ENCODE data around the gene MAST4.

Gene MAST4

GRCh38 chr5:66906021-66906420, 309.8 kb downstream of the MAST4 start:
- DNase-seq (ENCODE audit: low read depth), result no peak

DNA sequence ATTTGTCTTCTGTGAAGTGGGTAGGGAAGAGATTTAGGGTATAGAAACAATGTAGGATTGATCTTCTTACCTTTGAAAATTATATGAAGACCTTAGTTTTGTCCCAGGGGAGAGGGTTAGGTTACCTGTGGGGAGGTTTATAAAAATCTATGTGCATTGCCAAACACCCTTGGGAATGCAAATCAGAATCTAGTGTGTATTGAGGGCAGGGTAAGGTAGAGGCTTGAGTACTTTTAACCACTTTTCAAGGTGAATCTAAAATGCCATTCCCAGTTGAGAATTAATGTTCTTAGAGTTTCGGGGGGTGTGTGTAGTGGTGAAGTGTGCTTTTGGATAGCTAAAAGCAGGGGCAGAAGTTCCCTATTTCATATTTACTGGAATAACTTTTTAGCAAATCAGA, 312.0 kb downstream of the MAST4 start:
- DNase-seq (ENCODE audit: low read depth), result no peak

DNA sequence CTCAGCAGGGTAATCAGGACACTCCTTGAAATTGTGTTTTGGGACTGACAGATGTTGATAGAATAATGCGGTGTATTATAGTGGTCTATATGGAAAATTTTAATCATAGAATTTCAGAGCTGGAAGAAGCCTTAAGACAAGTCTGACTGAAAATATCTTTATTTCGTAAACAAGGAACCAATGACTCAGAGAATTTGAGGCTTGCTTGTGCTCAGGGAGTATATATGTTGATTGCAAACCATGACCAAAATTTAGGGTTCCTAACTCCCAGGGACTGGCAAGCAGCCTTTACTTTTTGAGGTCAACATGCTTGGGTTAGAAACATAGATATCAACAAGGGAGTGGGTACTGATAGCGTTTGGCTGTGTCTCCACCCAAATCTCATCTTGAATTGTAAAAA, 313.2 kb downstream of the MAST4 start:
- DNase-seq (ENCODE audit: low read depth), result no peak

DNA sequence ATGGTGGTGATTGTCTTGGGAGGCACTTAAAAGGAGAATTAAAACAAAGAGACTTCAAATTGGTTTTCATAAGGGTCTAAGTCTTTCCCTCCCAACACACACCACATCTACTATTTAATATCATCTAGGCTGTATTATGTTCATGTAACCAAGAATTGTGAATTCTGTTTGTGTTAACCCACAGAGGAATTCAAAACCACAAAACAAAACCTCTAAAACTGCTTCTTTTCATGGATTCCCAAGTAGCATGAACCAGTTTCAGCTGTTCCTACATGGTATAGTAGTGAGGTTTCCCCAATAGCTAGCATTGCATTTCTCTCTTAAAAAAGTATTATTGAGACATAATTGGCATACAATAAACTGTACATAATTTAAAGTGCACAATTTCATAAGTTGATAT, 316.6 kb downstream of the MAST4 start:
- DNase-seq (ENCODE audit: low read depth), result no peak

GRCh38 chr5:66915531-66915930, 319.3 kb downstream of the MAST4 start:
- no peak for DNase-seq (ENCODE audit: low read depth)

GRCh38 chr5:66922881-66923280, 326.7 kb downstream of the MAST4 start:
- no peak for DNase-seq (ENCODE audit: low read depth)

DNA sequence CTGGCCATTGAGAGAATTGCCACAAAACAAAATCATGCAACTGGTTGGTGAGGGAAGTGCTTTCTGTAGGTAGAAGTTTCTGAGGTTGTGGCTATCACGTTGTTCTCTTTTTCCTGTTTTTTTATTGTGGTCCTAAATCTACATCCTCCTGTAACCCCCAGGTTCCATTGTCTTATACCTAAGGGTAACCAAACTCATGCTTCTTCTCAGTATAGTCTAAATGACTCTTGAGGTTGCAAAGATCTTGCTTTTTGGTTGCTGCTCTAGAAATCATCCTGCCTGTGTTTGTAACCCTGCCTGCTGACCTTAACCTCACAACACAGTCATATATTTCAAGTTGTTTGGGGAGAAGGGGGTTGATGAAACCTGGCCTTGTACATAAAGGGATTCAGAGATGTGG, 327.3 kb downstream of the MAST4 start:
- DNase-seq (ENCODE audit: low read depth), result no peak

GRCh38 chr5:66923922-66924321, 327.7 kb downstream of the MAST4 start:
- DNase-seq (ENCODE audit: low read depth), result no peak

DNA sequence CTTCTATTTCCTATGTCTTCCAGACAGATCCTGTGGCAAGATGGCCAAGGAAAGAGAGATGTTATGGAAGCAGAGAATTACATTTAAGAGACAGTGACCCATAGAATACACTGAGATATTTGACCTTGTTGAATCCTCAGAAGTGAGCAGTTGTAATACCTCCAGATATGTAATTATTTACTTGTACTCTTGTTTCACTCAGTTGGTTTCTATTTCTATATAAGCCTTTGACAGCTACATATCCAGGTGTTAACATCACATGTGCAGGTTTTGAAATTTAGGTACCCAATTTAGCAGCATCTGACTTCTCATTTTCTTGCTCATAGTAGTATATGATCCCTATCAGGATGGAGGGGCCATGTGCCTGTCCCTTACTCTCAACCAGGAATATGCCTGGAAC, 330.9 kb downstream of the MAST4 start:
- DNase-seq (ENCODE audit: low read depth), result no peak

DNA sequence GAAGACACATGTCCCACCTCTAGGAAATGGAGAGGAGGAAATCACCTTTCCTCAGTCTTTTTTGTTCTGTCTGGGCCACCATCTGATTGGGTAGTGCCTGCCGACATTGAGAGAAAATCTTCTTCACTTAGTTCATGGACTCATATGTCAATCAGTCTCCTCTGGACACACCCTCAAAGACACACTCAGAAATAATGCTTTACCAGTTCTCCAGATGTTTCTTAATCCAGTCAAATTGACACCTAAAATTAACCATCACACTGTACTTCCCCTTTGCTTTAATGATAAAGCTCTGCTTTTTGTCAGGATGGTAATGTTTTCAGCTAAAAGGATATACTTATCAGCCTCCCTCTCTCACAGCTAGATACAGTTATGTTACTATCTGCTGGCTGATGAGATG, 333.1 kb downstream of the MAST4 start:
- DNase-seq (ENCODE audit: low read depth), result no peak

DNA sequence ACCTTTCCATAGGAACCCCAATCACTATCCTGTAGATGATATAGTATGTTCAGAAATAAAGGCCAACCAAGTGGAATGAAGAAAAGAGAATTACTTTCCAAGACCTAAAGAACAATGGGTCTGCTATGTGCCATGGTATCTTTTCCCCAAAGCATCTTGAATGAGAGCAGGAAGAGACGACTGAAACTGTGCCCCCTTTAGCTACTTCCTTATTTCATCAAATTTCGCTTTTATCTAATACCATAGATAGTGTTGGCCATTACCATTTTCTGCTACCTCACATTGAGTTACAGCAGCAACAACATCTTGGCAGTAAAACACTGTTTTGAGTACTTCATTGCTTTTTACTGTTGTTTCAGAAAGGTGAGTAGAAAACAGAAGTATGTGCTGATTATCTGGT, 333.8 kb downstream of the MAST4 start:
- no peak for DNase-seq (ENCODE audit: low read depth)

DNA sequence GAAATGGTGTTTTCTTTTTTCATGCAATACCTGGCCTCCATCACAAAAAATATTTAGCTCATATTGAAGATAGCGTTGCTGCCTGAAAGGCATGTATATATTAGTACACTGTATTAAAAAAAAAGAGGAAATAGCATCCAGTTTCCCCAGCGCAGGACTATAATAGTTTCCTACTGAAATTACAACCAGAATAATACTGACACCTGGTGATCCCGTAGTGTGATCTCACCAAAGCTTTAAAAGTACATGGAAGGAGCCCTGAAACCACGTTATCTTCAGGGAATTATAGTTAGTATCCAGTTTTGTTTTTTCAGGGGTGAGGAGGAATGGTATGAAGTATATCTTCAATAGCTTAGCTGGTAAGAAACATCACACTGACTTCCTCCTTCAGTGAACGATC, 335.5 kb downstream of the MAST4 start:
- DNase-seq (ENCODE audit: low read depth), result no peak

DNA sequence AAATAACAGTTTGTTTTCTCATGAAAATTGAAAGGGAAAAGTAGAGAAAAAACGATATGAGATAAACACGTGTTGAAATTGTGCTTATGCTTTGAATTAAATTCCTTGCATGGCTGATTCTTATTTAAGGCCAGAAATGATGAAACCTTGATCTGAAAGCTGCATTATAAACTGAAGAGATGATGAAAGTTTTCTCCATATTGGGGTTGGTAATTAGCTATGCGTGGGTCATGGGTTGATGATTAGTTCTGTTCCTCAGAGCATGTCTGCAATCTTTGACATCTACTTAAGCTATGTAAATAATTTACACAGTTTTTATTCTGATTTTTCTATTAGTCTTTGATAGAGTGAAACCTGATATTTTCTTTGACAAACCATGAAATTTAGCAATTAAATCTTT, 336.3 kb downstream of the MAST4 start:
- DNase-seq (ENCODE audit: low read depth), result no peak

DNA sequence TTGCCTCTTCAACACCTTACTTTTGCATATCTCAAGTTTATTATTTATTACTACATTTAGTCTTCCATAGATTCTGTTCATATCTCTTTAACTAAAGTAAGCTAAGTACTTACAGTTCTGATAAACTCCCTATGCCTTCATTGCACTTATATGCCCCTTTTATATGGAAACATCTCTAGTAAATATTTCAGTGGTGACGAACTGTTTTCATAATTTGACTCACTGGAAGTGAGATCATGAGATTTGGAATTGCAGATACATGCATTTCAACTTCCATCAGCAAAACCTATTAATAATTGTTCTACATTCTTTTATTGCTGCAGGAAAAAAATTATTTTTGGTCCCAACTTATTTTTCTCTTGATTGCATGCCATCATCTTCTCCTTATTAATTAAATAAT, 336.9 kb downstream of the MAST4 start:
- DNase-seq (ENCODE audit: low read depth), result no peak

DNA sequence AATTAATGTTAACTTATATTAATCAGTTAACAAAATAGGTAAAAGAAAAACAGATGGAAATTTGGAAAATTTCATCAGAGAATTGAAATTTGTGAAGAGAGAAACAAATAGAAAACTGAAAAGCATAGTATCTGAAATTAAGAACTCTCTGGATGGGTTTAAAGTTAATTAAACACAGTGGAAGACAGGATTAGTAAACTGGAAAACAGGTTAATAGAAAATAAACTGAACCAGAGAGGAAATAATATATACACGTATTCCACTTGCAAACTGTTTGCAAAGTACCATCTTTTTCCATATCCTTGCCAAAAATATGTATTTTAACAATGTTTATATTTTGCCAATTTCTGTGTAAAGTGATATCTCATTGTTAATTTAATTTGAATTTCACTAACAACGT, 342.9 kb downstream of the MAST4 start:
- DNase-seq (ENCODE audit: low read depth), result no peak

GRCh38 chr5:66945389-66946349, 349.5 kb downstream of the MAST4 start:
- no peak for DNase-seq (ENCODE audit: low read depth)

DNA sequence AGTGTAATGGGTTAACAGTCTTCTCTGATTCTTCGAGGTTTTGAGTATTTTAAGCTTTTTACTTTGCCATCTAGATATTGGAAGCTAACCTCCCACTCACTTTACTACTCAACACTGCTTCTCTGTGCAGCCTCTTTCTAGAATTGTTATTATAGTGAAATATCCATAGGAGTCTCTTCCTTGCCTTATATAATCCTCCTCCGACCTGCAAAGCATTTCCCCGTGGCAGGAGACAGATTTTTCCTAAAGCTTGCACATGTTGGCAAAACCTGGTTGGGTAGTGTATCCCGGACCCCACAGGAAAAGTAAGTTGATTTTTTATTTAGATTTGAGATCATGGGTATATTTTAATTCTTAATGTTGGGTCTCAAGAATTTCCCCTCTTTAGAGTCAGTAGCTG, 351.3 kb downstream of the MAST4 start:
- DNase-seq (ENCODE audit: low read depth), result no peak

- no peak for DNase-seq (ENCODE audit: low read depth)
Observed at GRCh38 chr5:66949066-66949465, 352.9 kb downstream of the MAST4 start.

DNA sequence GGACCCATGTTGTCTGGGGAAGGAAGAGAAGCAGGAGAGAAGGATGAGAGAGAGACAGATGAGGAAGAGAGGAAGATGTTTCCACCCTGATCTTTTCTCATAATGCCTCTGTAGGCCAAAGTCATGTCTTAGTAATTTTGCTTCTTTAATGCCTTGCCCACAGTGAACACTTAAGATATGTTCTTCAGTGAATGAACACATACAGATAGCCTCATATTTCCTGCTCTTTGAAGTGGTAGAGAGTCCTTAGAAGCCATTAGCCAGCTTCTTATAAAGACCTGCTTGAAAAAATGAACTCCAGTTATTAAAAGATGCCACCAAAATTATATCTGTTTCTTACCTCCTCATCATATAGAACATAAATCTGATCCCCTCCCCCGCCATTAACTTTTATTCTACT, 356.0 kb downstream of the MAST4 start:
- DNase-seq (ENCODE audit: low read depth), result no peak

DNA sequence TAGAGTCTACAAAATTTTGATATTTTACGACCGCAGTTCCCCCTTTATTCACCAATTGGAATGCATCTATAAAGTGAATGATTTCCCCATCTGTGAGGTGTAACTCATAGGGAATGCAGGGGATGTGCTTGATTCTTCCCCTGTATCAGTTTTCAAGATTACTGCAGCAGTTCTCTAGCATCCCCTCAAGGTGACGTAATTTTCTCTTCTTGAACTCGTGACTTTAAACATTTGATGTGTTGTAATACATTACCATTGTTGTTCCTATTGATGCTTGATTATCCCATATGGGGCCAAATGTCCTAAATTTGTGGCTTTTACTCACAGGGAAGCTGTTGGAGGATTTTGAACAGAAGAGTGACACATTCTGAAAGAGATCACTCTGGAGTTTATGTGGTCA, 360.2 kb downstream of the MAST4 start:
- DNase-seq (ENCODE audit: low read depth), result no peak

DNA sequence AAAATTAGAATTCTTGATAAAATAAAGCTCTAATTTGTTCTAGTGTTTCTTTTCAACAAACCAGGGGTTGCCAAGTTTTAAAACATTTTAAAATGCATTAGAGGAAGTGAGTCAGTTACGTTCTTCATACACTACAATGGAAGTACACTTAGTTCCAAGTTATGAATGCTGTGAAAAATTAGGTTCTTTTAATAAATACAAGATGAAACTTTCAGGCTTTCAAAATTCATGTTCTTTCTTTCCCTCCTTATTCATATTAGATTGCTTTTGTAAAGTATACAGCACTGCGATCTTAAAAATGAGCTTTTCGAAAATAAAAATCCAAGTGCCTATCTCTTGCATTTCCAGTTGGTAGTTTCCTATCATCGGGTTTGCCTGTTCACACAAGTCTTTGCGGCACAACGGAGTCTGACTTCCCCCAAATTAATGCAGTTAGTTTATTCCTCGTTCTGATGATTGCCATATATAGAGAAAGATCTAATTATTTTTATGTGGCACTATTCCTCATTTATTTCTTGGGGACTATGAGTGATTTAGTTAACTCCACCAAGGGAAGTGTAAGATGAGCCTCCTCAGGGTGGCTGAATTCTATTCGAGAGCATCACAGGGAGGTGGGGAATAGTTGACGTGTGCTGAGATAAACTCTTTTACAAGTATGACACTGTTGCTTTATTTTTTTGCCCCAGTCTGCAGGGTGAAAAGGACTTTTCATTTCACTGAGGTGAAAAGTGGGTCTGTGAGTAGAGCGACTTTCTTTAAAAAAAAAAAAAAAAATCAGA, 362.2 kb downstream of the MAST4 start:
- DNase-seq (ENCODE audit: low read depth), result no peak

DNA sequence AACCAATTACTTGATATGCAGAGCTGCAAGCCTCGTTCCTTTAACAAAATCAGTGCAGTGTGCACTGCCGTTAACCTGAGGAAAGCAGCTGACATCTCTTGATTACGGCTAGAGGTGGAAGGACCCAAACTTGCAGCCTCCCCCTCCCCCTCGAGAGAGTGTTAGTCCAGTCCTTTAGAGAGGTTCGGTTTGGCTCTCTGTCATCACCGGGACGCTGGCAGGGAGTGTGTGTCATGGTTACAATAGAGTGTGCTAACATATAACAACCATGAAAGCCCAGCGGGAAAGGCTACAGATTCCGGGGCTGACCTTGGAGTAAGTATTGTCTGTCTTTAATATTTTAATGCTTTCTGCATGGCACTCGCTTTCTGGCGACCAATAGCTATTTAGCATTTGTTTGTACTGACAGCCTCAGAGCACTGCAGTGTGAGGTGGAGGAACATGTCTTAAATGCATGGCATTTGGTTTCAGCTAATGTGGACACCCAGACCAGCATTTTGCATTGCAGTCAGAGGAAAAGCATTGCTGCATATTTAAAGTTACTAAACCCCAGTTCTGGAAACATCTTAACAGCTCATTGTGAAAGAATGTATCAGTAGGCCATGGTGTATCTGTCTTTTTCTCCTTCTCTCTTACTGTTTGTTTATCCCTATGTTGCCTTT, 362.9 kb downstream of the MAST4 start:
- DNase-seq (ENCODE audit: low read depth), result no peak

DNA sequence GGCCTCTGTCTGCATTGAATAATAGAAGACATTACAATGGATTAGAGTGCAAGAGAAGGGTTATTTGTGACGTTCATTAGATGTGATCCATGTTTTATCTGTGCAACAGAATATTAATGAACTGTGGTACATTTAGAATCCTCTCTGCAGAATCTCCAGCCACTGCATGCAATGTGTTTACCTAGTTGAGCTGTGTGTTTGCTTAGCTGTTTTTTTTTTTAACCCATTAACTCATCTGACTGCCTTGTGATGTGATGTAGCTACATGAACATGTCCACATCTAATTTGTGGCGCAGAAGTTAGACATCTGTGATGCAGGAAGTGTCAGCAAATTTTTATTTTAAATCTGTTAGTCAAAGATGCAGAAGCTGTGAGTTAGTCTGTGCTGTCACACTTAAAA, 363.5 kb downstream of the MAST4 start:
- DNase-seq (ENCODE audit: low read depth), result no peak

Data from CMK (cell line).